HFF-Myc (cell line): ENCODE results near the gene NARS2.

Experiments
- DNase-seq: peaks from one replicate; pipeline ENCODE4 v3.0.0-alpha.2; 2011; ENCODE audit warnings: low read depth; ENCODE audit errors: extremely low read depth
- H3K4me3 ChIP-seq: replicated peaks from 2 replicates; pipeline ENCODE4 v1.5.1; 2011; ENCODE audit warnings: low read depth, mild to moderate bottlenecking, control low read depth, low read length
- TF ChIP-seq, protein P1 (sequence below): IDR thresholded peaks from 2 replicates; pipeline ENCODE4 v1.5.1; 2012; ENCODE audit warnings: mild to moderate bottlenecking, low read depth, low read length, control low read depth; ENCODE audit errors: missing control alignments

NARS2 gene

GRCh38 chr11:78472905-78473304 is 101.8 kb downstream of the NARS2 start:
- DNase-seq, result no peak
- no peak overlapping the region for H3K4me3 ChIP-seq
- TF ChIP-seq, protein P1, sequence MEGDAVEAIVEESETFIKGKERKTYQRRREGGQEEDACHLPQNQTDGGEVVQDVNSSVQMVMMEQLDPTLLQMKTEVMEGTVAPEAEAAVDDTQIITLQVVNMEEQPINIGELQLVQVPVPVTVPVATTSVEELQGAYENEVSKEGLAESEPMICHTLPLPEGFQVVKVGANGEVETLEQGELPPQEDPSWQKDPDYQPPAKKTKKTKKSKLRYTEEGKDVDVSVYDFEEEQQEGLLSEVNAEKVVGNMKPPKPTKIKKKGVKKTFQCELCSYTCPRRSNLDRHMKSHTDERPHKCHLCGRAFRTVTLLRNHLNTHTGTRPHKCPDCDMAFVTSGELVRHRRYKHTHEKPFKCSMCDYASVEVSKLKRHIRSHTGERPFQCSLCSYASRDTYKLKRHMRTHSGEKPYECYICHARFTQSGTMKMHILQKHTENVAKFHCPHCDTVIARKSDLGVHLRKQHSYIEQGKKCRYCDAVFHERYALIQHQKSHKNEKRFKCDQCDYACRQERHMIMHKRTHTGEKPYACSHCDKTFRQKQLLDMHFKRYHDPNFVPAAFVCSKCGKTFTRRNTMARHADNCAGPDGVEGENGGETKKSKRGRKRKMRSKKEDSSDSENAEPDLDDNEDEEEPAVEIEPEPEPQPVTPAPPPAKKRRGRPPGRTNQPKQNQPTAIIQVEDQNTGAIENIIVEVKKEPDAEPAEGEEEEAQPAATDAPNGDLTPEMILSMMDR, result no peak

DNA sequence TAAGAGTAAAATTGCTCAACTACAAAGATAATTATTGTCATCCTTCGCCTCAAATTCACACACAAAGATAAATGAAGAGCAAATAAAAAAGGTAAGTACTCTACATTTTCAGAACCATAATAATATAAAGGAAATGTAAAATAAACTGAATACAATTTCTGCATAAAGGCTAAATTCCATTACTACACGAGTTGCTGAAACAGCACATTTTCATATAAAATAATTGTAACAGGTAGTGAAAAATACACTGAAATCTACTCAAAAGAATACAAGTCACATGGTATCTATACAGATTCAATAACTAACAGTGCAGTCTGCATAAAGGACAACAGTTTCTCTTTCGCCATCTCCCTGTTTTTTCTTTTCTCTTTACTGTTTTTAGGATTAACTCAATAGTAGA is 102.3 kb downstream of the NARS2 start:
- DNase-seq, result no peak
- no peak overlapping the region for H3K4me3 ChIP-seq
- TF ChIP-seq, protein P1, result no peak

GRCh38 chr11:78470861-78471442 is 103.7 kb downstream of the NARS2 start:
- TF ChIP-seq, protein P1, result no peak
- DNase-seq, result no peak
- H3K4me3 ChIP-seq, result no peak overlapping the region

DNA sequence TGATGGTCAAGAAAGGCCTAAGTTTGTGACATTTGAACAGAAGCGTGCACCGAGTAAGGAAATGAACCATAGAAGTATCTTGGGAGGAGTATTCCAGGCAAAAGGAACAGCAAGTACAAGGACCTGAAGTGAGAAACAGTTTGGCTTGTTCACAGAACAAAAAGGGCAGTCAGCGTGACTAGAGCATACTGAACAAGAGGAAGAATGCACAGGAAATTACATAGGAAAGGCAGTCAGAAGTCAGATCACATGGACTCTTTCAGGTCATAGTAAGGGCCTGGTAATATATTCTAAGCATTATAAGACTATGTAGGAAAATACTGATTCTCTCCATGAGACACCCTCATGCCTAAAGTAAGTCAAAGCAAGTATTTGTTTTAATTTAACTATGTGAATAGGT is 104.8 kb downstream of the NARS2 start:
- no peak for DNase-seq
- H3K4me3 ChIP-seq, result no peak overlapping the region
- TF ChIP-seq, protein P1, result no peak

DNA sequence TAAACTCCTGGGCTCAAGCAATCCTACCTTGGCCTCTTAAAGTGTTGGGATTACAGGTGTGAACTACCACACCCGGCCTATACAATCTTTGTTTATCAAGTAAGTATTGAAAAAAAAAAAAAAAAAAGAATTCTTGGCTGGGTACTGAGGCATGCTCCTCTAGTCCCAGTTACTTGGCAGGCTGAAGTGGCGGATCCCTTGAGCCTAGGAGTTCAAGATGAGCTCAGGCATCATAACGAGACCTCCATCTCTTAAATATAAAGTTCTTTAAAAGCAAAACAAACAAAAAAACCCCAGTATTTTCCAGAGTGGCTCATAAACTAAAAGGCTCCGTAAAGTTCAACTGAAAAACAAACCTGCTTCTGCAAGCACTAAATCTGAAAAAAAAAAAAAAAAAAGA is 106.7 kb downstream of the NARS2 start:
- DNase-seq, result no peak
- TF ChIP-seq, protein P1, result no peak

GRCh38 chr11:78467370-78467769 is 107.3 kb downstream of the NARS2 start:
- no peak overlapping the region for H3K4me3 ChIP-seq
- DNase-seq, result no peak
- TF ChIP-seq, protein P1, result no peak

More for the DNA sequence above, 106.7 kb downstream of the NARS2 start:
- no peak overlapping the region for H3K4me3 ChIP-seq
